HG02884 (cell line): ENCODE measurements around the gene EMILIN1.

Experiments
- ATAC-seq: cut with Tn5 transposase; IDR thresholded peaks from one replicate; pipeline ENCODE4 v1.9.1; 2021; ENCODE audit warnings: mild to moderate bottlenecking, moderate library complexity; ENCODE audit not compliant: unreplicated experiment

The EMILIN1 gene

DNA sequence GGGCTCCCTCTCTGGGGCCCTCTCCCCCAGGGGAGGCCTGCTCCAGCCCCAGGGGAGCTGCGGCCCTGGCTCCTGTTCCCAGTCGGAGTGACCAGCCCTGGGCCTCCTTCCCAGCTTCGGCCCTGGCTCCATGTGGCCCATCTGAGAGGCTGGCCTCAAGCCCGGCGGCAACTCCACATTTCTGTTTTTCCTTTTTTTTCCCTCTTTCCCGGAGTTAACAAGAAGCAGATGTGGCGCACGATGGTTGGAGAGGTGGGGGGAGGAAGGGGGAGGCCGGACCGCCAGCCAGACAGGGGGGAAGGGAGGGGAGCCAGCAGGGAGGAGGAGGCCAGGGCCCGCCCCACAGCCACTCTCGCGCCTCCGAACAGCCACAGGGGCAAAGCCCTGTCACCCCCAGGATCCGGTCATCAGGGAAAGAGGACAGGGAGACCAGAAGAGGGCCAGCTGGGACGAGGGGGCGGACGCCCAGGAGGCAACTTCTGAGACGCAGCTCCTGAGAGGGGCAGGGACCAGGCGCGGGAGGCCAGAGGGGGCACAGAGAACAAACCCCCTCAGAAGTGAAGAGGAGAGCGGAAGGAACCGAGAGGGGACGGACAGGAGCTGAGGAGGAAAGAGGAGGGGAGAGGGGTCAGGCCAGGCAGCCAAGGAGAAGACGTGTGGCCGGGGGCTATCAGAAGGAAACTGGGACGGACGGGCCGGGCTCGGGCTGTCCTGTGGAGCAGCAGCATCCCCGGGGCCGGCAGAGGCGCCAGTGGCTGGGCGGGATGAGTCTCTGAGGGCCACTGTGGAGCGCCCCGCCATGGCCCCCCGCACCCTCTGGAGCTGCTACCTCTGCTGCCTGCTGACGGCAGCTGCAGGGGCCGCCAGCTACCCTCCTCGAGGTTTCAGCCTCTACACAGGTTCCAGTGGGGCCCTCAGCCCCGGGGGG lies at the start of gene EMILIN1:
EMILIN1 (plus strand) TSS at position 349 of the 928 bp plus-strand sequence; CDS start at position 800, 451 bp downstream.
- ATAC-seq, result no peak

DNA sequence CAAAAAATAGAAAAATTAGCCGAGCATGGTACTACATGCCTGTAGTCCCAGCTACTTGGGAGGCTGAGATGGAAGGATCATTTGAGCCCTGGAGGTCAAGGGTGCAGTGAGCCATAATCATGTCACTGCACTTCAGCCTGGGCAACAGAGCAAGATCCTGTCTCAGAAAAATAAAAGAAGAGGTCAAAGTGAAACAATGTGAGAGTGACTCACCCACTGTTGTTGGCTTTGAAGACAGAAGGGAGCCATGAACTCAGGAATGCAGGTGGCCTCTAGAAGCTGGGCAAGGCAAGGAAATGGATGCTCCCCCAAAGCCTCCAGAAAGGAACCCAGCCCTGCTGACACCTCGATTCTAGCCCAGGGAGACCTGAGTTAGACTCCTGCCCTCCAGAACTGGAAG lies 49.4 kb upstream of the EMILIN1 start:
- ATAC-seq, result no peak

DNA sequence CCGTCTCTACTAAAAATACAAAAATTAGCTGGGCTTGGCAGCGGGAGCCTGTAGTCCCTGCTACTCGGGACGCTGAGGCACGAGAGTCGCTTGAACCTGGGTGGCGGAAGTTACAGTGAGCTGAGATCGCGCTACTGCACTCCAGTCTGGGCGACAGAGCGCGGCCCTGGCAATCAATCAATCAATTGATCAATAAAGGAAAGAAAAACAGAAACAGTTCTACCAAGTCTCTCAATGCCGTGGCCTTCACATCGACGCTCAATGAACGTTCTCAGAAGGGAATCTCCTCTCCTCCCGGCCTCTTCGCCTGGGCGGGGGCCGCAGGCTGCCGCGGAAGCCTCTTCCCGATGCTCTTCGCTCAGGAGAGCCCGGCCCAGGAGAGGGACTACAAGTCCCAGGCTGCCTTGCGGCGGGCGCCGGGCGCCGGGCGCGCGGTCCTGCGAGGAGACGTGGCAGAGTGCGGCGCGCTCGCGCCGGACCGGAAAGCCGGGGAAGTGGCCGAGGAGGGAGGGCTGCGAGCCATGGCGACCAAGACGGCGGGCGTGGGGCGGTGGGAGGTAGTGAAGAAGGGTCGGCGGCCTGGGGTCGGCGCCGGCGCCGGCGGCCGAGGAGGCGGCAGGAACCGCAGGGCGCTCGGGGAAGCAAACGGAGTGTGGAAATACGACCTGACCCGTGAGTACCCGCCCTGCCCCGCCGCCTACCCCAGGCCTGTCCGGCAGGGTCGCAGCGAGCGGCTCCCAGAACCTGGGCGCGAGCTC lies 45.7 kb upstream of the EMILIN1 start, which contains the start of gene TMEM214:
TMEM214 (plus strand) TSS at position 471 of the 758 bp plus-strand sequence; CDS start at position 522, 51 bp downstream.
- ATAC-seq, result peak; percentile 95

DNA sequence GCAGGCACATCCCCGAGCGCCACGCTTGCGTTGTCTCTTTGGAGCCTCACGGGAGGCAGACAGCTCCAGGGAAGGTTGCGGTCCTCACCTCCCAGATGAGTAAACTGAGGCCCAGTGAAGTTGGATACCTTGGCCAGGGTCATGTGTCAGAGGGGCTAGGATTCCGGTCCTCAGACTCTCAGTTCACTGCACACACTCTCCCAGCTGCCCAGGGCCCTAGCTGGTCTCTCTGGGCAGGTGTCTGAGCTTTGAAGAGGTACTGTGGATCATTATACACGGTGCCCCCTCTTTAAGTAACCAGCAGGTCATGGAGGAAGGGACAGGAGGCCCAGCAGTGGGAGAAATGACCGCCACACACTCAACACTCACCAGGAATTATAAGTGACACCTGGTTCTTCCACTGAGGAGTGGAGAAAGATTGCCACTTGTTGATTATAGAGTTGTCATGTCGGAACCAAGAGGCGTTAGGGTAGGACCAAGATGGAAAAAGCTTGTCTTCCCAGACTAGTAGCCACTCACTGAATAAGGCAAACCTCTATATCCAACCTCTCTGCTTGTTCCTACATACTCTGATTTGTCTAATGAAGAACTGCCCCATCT lies 45.1 kb upstream of the EMILIN1 start:
- no peak for ATAC-seq

DNA sequence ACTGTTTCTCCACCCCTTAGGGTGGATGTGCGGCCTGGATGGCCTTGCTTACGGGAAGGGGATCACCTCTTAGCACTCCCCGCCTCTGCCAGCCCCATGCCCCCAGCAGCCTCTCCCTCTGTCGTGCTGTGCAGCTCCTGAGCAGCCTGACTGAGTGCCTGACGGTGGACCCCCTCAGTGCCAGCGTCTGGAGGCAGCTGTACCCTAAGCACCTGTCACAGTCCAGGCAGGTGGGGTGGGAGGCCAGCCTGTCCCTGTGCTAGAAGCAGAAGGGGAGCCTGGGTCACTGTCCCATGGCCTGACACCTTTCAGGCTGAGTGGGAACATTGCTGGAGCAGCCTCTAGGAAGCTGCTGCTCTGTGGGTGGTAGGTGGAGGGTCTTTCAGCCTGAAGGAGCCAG lies 40.4 kb upstream of the EMILIN1 start:
- no peak for ATAC-seq

DNA sequence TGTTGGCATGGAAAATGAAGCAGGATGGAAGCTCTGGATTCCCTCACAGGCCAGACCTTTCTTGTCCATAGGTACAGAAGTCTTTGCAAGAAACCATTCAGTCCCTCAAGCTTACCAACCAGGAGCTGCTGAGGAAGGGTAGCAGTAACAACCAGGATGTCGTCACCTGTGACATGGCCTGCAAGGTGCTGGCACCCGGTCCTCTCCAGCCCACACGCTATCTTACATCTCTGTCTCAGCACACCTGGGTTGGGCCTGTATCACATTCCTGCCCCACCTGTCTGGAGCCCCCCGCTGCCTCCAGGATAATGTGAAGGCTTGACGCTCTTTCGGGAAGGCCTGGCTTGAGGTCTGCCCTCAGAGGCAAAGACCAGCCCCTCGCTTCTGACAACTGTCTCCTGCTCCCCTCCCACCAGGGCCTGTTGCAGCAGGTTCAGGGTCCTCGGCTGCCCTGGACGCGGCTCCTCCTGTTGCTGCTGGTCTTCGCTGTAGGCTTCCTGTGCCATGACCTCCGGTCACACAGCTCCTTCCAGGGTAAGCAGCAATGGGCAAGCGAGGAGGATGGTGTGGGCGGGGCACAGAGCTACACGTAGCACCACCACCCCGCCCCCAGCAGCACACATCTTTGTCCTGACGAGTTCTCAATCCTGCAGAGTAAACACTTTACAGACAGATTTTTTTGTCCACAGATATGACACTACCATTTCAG lies 39.6 kb upstream of the EMILIN1 start:
- ATAC-seq, result no peak

DNA sequence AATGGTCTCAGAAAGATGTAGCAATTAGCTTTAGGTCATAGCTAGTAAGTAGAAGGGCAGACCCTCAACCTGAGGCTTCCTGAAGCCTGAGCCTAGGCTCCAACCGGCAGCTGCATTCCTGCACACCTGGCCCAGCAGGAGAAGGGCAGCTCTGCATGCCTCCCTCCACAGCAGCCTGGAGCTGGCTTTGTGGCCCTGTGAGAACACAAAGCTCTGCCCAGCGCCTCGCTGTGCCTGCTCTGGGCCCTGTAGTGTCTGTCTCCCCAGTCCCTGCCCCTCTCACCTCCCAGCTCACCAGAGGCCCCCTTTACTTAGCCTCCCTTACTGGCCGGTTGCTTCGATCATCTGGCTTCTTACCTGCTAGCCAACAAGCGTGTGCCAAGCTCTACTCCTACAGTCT lies 39.0 kb upstream of the EMILIN1 start:
- ATAC-seq, result no peak

DNA sequence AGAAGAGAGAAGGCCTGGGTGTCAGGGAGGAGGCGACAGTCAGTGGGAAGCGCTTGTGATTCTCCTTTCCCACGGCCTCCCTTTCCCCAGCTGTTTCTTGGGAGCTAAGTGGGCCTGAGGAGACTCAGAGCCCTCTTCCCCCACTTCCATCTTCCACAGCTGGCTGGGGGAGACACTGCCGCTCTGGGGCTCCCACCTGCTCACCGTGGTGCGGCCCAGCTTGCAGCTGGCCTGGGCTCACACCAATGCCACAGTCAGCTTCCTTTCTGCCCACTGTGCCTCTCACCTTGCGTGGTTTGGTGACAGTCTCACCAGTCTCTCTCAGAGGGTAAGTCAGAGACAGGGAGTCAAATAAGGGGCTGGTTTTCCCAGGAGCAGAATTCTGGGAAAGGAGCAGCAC lies 38.5 kb upstream of the EMILIN1 start:
- no peak for ATAC-seq

GRCh38 chr2:27040282-27040681 lies 38.1 kb upstream of the EMILIN1 start:
- no peak for ATAC-seq

- ATAC-seq, result no peak
These were observed 36.7 kb upstream of the EMILIN1 start for GRCh38 chr2:27041752-27042151.

- ATAC-seq, result peak; percentile 66
These were observed 36.2 kb upstream of the EMILIN1 start for GRCh38 chr2:27042159-27042661.

- ATAC-seq, result no peak
These were observed 35.3 kb upstream of the EMILIN1 start for GRCh38 chr2:27042985-27043634.

DNA sequence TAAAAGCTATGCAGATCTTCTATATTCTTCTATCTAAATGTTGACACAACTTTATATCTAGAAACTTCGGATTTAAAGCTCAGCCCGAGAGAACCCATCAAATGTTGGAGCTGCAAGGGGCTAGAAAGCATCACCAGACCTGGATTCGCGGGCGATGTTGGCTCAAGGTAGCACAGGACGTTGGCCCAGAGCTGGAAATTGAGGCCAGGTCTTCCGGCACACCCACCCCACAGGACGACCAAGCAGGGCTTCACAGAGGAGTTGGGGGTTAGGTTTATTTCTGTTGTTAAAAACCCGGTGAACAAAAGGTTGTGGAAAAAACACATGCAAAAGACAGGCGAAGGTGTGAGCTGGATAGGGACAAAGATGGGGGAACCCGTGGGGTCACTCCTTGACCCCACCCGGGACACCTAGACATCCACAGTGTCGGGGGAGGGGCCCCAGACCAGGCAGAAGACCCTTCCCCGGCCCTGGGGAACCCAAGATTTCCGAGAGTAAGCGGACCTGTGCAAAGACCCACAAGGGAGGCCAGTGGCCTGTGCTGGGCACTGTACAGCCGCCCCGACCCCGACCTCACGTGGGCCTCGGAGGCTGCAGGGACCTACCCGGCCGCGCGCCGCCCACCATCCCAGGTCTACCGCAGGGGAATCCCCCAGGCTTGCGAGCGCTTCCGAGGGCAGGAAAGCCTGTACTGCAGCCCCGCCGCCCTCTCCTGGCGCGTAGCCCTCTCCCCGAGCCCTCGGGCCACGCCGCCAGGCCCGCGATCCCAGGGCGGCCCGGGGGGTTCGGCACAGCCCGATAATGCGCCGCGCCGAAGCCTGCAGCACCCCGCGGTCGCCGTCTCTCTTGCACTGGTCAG lies 28.8 kb upstream of the EMILIN1 start:
- ATAC-seq, result no peak

DNA sequence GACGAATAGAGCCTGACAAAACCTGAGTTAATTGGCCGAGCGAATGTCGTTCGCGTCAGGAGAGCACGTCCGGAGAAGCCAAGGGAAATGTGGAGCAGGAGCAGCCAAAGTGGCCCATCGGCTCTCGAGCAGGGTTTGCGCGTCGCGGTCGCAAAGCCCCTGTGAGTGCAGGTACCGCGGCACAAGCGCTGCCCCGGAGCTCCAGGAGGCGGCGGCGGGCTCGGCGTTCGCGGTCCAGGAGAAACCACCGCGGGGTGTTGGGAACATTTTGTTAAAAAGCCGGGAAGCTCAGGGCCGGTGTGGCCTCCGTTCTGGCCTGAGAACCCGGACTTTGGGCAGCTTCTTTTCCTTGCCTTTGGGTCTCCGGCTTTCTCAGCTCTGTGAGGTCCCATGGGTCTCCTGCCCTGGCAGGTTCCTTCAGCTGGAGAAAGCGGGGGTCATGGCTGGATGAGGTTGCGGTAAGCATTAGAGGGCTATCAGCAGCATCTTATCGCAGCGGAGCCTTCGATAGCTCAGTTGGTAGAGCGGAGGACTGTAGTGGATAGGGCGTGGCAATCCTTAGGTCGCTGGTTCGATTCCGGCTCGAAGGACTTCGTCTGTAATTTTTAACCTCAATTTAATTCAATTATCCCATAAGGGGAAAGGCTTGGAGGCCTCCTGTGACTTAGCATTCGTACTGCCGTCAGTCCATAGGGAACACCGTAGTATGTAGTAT lies 28.0 kb upstream of the EMILIN1 start:
- peak; percentile 49 for ATAC-seq

DNA sequence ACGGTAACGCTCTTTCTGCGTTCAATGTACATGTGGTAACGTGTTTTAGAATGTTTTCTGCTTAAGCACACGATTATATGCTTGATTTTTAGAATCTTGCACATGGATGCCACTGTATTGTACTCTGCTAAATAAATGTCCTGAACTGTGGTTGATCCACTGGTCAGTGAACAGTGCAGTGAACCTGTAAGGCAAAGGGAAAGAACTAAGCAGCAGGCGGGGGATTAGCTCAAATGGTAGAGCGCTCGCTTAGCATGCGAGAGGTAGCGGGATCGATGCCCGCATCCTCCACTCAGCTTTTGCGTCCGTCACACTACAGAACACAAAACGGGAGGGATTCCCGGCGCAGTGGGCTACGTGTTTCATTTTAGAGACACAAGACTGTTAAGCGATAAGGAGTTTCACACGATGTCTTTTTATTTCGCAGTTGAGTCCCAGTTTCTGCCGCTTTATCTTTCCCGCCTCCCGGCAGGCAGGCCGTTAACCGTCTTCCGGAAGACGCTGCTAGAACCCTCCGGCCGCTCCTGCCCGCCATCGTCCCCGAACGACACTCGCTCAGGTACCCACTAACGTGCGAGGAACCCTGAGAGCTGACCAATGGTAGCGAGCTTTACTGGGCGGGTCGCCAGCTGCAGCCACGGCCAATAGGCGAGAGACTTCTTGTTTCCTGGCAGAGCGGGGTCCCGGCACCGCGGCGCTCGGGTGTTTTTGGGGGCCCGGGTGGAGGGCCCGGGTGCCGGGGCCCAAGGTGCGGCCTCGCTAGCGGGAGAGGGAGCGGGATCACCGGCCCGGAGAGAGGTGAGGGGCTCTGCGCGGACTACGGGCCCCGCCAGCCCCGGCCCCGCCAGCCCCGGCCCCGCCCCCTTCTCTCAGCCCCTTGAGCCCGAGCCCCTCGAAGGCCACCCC lies 27.2 kb upstream of the EMILIN1 start, which contains the start of gene AGBL5:
AGBL5 (plus strand) TSS at position 673 of the 906 bp plus-strand sequence. CDS start 1,291 bp downstream, outside the sequence.
- ATAC-seq, result peak; percentile 58

DNA sequence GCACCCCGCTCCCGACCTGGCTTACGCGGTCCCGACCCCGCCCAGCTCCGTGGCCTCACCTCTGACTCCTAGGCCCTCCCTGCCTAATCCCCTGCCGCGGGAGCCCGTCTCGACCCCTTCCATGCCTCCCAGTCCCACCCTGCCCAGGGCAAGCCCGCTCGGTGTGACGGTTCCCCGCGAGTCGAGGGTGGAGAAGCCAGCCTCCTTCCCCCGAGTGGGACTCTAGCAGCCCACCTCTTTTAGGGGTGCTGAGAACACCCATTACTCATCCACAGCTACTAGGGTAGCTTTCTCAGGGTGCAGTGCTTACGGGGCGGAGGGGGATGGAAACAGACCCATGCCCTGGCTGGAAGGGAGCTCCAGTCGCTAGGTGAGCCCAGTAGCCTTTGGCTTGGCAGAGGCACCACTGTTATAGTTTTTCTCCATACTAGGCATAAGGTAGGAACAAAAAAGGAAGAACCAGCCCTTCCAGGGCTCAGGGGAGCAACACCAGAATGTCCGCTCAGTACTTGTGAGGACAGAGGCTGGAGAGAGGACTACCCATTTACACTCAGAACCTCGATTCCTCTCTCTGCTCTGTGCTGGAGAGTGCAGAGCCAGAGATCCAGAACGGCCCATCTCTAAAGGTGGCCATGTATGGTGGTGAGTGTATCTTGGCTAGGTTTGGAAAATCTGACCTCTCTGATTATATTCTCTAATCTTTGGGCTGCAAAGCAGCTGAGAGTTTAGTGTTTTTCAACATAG lies 26.3 kb upstream of the EMILIN1 start:
- ATAC-seq, result no peak

DNA sequence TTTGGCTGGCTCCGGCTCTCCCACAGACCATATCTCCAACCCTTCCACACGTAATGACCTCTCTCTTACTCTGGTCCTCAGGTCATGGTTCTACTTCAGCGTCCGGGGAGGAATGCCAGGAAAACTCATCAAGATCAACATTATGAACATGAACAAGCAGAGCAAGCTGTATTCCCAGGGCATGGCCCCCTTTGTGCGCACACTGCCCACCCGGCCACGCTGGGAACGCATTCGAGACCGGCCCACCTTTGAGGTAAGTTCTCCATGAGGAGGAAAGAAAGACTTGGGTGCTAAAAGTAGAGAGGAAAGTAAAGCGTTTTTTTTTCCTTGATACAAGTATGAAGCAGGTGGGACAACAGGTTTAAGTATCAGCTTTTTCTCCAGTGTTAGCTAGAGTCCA lies 25.1 kb upstream of the EMILIN1 start:
- no peak for ATAC-seq
